ENCODE measurements around the gene CNGA1. TPM values are rescaled to one million over a fixed set of nuclear protein-coding genes. Genes with fewer than 3 reads are reported as not detected.

Gene CNGA1
- polyA plus RNA-seq, 3 donors from 2014 or later: not detected

DNA sequence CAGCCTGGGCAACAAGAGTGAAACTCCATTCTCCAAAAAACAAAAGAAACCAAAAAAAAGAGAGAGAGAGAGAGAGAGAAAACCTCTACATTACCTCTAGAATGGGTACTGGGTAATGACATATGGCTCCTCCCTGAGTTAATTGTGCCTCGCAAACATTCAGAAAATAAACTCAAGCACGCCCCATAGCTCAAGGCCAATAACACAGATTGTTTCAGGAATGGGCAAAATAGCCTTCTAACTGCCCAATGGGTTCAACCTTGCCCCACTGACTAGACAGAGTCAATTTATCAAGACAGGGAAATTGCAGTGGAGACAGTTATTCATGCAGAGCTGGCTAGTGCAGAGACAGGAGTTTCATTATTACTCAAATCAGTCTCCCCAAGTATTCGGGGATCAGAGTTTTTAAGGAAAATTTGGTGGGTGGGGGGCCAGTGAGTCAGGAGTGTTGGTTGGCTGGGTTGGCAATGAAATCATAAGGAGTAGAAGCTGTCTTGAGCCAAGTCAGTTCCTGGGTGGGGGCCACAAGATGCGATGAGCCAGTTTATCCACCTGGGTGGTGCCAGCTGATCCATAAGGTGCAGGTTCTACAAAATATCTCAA, 25.2 kb upstream of the CNGA1 start:
- H3K9me3 Mint-ChIP-seq: no peaks in the 10 kb centered on the region
- H3K27me3 Mint-ChIP-seq (ENCODE audit: low read depth in 3 of 3): peaks cover 6 to 26% (median 12%) of the 10 kb centered on the region in 3 donors
- DNase-seq: no peak
- no peak overlapping the region for H3K27ac Mint-ChIP-seq
- H3K36me3 Mint-ChIP-seq: peaks cover 0 to 4% (median 0%) of the 10 kb centered on the region in 3 donors
- H3K4me3 Mint-ChIP-seq: no peak overlapping the region
- peaks cover 39 to 42% of the 10 kb centered on the region in 2 donors for H3K4me1 Mint-ChIP-seq

DNA sequence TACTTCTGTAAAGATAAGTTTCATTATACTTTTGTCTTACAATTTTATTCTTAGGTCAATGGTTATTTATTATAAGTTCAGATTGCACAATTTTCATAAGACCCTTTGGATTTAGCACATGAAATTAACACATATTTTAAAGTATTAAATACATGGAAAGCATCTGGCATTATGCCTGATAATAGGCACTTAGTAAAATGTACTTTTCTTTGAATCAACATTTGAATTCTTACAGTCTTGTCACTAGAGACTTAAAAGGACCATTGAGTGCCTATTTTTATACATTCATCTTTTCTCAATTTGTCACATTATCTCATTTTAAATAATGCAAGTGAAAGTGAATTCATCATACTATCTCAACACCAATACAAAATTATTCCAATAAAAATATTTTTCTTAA, 23.1 kb upstream of the CNGA1 start:
- H3K9me3 Mint-ChIP-seq: no peaks in the 10 kb centered on the region
- no peak overlapping the region for H3K27ac Mint-ChIP-seq
- peaks cover 19 to 21% of the 10 kb centered on the region in 2 donors for H3K4me1 Mint-ChIP-seq
- H3K36me3 Mint-ChIP-seq: peaks cover 0 to 4% (median 0%) of the 10 kb centered on the region in 3 donors
- H3K4me3 Mint-ChIP-seq: no peak overlapping the region
- no peak for DNase-seq
- peaks cover 6 to 18% (median 12%) of the 10 kb centered on the region in 3 donors for H3K27me3 Mint-ChIP-seq (ENCODE audit: low read depth in 3 of 3)

DNA sequence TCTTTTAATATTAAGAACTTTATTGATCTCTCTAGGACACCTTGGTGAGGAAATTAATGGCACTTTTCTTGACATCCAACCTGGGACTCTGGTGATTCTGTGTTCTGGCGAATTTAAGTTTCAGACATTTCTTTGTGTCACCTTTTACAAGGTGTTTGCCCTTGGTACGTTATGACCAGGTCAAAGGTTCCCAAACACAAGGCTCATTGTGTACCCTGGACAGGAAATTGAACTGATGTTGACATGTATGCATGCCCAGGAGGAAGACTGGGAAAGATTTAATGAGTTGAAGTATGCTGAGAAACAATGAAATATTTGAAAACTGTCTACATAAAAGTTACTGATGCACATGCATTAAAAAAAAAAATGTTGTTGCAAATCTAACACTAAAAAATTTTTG, 22.2 kb upstream of the CNGA1 start:
- Mint-ChIP-seq H3K9me3 (no peaks in the 10 kb centered on the region), H3K4me1 (peaks cover 13 to 17% of the 10 kb centered on the region in 2 donors), H3K27ac (no peak overlapping the region), H3K36me3 (peaks cover 0 to 4% (median 0%) of the 10 kb centered on the region in 3 donors), H3K4me3 (no peak overlapping the region), H3K27me3 (ENCODE audit: low read depth in 3 of 3) (peaks cover 6 to 15% (median 14%) of the 10 kb centered on the region in 3 donors)
- no peak for DNase-seq

DNA sequence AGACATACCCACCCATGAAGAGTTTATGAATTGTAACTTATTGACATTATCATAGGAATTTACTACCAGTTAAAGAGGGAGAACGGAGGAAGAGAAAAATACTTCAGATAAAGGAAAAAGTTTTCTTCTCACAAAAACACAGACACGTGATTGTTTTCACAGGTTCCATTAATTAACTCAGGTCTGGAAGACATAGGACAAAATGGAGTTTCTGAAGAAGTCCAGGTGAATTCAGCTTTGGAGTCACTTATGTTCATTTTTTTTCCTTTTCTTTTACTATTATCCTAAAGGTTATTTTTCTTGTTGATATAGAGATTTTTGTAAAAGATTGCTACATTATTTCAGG, 20.6 kb upstream of the CNGA1 start:
- no peak overlapping the region for H3K27ac Mint-ChIP-seq
- peaks cover 5 to 9% (median 9%) of the 10 kb centered on the region in 3 donors for H3K27me3 Mint-ChIP-seq (ENCODE audit: low read depth in 3 of 3)
- peaks cover 3 to 6% of the 10 kb centered on the region in 2 donors for H3K4me1 Mint-ChIP-seq
- no peak for DNase-seq
- no peaks in the 10 kb centered on the region for H3K9me3 Mint-ChIP-seq
- H3K36me3 Mint-ChIP-seq: peaks cover 0 to 4% (median 0%) of the 10 kb centered on the region in 3 donors
- H3K4me3 Mint-ChIP-seq: no peak overlapping the region

DNA sequence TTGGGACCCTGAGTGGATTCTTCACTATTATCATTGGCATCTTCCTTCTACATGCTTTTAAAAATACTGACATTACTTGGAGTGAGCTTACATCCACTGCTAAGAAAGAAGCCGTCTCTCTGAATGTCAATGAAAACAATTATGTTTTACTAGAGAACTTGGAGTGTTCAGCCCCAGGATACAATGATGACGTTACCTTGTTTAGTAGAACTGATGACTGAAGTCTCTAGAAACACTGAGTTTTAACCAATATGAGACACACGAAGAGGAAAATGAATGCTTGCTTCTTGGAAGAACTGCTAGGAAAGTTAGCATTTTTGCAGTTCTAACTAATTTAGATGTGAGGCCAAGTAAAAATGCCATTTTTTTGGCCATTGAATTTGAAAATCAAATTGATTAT, 19.5 kb upstream of the CNGA1 start:
- Mint-ChIP-seq H3K9me3 (no peaks in the 10 kb centered on the region), H3K4me1 (peaks cover 3 to 6% of the 10 kb centered on the region in 2 donors), H3K27ac (no peak overlapping the region), H3K27me3 (ENCODE audit: low read depth in 3 of 3) (peaks cover 2 to 5% (median 4%) of the 10 kb centered on the region in 3 donors), H3K36me3 (peaks cover 0 to 4% (median 0%) of the 10 kb centered on the region in 3 donors), H3K4me3 (no peak overlapping the region)
- no peak for DNase-seq

DNA sequence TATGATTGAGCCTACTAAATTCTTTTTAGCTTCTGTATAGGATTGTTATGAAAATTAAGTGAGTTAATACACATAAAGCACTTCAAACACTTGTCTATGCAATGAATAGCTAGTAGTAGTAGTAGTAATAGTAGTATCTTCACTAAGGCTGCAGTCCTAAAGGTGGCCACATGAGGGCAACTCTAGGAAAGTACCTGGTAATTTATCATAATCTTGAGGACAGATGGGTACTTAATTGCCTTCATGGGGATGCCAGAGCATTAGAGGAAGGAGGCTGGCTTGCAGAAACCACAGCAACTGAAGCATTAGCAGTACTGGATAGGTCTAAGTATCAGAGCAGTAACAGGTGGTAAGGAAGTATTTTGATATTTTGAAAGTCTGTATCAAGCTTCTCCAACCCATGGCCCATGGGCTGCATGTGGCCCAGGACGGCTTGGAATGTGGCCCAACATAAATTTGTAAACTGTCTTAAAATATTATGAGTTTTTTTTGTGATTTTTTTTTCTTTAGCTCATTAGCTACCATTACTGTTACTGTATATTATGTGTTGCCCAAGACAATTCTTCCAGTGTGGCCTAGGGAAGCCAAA, 17.4 kb upstream of the CNGA1 start:
- peak overlapping the region in 1 of 6 donors; percentile 80 for H3K27ac Mint-ChIP-seq
- H3K36me3 Mint-ChIP-seq: peaks cover 0 to 4% (median 0%) of the 10 kb centered on the region in 3 donors
- H3K4me1 Mint-ChIP-seq: peaks cover 3 to 6% of the 10 kb centered on the region in 2 donors
- H3K4me3 Mint-ChIP-seq: no peak overlapping the region
- DNase-seq: peak; percentile 51 to 62 (median 51)
- H3K9me3 Mint-ChIP-seq: no peaks in the 10 kb centered on the region
- peaks cover 2 to 4% (median 2%) of the 10 kb centered on the region in 3 donors for H3K27me3 Mint-ChIP-seq (ENCODE audit: low read depth in 3 of 3)

DNA sequence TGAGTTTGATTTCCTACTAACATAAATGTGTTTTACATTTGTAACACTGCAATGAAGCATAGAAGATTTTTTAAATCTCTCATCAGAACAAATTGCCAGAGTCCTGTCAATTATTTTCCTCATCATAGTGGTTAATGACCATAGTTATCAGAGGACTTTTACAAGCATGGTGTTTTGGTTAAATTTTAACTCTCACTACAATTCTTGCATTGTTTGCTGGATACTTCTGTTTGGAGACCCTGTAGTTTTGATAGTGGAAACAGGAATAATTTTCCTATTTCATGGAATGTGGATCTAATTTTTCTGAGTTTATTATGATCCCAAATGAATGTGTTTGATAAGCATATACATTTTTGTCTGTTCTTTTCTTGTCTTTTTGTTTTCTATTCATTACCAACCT, 16.9 kb upstream of the CNGA1 start:
- Mint-ChIP-seq H3K36me3 (peaks cover 0 to 4% (median 0%) of the 10 kb centered on the region in 3 donors), H3K4me1 (peaks cover 3 to 6% of the 10 kb centered on the region in 2 donors), H3K9me3 (no peaks in the 10 kb centered on the region), H3K4me3 (no peak overlapping the region), H3K27ac (no peak overlapping the region), H3K27me3 (ENCODE audit: low read depth in 3 of 3) (peaks cover 0 to 2% (median 2%) of the 10 kb centered on the region in 3 donors)
- no peak for DNase-seq

DNA sequence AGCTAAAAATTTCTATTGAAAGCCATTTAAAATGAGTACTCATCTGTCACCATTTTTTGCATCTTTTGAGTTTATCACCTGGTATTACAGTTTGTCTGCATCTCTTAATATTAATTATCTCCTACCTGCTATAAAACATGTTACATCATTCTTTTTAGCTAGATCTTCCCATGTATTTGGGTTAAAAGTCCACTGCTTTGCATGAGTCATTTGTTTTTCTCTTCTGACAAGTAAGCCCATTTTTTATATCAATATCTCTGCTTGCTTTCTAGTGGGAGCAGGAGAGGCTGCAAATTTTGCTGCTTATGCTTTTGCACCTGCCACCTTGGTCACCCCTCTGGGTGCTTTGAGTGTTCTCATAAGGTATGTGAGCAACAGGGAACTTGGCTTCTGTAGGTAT, 16.2 kb upstream of the CNGA1 start:
- H3K27ac Mint-ChIP-seq: no peak overlapping the region

DNA sequence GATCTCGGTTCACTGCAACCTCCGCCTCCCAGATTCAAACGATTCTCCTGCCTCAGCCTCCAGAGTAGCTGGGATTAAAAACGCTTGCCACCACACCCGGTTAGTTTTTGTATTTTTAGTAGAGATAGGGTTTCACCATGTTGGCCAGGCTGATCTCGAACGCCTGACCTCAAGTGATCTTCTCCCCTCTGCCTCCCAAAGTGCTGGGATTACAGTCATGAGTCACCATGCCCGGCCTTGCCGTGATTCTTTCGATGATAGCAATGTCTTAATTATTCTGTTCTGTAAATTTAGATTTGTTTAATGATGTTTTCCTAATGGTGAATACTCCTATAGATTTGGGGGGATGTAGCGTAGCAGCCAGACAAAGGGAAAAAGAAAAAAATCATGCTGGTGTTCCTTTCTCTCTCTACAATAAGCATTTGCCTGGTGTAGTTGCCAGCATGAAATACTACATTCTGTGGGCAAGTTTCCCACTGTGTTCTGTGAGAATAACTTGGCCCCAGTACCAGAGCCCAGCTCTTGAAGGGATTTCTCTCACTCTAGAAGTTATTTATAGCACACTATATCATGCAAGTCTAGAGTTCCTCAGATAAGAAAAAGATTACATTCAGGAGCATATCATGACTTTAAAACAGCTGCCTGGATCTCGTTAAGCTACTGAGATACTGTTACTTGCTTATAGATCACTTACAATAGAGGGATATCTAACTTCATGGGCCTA, 15.5 kb upstream of the CNGA1 start:
- Mint-ChIP-seq H3K27ac (no peak overlapping the region), H3K9me3 (no peaks in the 10 kb centered on the region), H3K4me3 (no peak overlapping the region), H3K27me3 (ENCODE audit: low read depth in 3 of 3) (peaks cover 2 to 3% (median 2%) of the 10 kb centered on the region in 3 donors), H3K4me1 (peaks cover 3 to 6% of the 10 kb centered on the region in 2 donors), H3K36me3 (peaks cover 0 to 2% (median 0%) of the 10 kb centered on the region in 3 donors)
- no peak for DNase-seq

More for the DNA sequence above, 16.2 kb upstream of the CNGA1 start:
- Mint-ChIP-seq H3K36me3 (peaks cover 0 to 4% (median 0%) of the 10 kb centered on the region in 3 donors), H3K4me1 (peaks cover 3 to 6% of the 10 kb centered on the region in 2 donors), H3K9me3 (no peaks in the 10 kb centered on the region), H3K27me3 (ENCODE audit: low read depth in 3 of 3) (peaks cover 0 to 3% (median 2%) of the 10 kb centered on the region in 3 donors), H3K4me3 (no peak overlapping the region)
- no peak for DNase-seq

DNA sequence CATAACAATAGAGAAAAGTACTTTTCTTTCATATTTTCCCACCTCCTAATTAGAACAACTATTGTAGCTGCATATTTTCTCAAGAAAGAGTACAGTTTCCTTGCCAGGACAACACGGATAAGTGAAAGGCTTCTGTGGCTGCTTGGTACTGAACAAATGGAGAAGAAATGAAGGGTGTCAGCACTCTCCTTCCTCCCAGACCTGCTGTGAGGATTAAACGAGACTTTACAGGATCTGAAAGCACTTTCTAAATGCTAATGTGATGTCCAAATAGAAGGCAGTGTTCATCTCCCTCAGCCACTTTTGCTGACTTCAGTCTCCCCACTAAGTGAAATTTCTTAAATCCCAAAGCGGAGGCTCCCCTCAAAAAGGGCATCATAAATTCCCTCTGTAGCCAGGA, 14.0 kb upstream of the CNGA1 start:
- Mint-ChIP-seq H3K27me3 (ENCODE audit: low read depth in 3 of 3) (peaks cover 2 to 8% (median 4%) of the 10 kb centered on the region in 3 donors), H3K4me1 (peaks cover 3 to 6% of the 10 kb centered on the region in 2 donors), H3K36me3 (no peaks in the 10 kb centered on the region), H3K27ac (no peak overlapping the region), H3K4me3 (no peak overlapping the region), H3K9me3 (no peaks in the 10 kb centered on the region)
- DNase-seq: no peak

DNA sequence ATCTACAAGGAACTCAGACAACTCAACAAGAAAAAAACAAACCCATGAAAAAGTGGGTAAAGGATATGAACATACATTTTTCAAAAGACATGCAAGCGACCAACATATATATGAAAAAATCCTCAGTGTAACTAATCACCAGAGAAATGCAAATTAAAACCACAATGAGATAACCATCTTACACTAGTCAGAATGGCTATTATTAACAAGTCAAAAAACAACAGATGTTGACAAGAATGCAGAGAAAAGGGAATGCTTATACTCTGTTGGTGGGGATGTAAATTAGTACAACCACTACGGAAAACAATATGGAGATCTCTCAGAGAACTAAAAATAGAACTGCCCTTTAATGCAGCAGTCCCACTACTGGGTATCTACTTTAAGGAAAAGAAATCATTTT, 12.2 kb upstream of the CNGA1 start:
- H3K4me1 Mint-ChIP-seq: peaks cover under 1 to 2% of the 10 kb centered on the region in 2 donors
- peaks cover 2 to 8% (median 3%) of the 10 kb centered on the region in 3 donors for H3K27me3 Mint-ChIP-seq (ENCODE audit: low read depth in 3 of 3)
- DNase-seq: no peak
- H3K27ac Mint-ChIP-seq: no peak overlapping the region
- no peaks in the 10 kb centered on the region for H3K9me3 Mint-ChIP-seq
- no peak overlapping the region for H3K4me3 Mint-ChIP-seq
- peaks cover 0 to 4% (median 0%) of the 10 kb centered on the region in 3 donors for H3K36me3 Mint-ChIP-seq

DNA sequence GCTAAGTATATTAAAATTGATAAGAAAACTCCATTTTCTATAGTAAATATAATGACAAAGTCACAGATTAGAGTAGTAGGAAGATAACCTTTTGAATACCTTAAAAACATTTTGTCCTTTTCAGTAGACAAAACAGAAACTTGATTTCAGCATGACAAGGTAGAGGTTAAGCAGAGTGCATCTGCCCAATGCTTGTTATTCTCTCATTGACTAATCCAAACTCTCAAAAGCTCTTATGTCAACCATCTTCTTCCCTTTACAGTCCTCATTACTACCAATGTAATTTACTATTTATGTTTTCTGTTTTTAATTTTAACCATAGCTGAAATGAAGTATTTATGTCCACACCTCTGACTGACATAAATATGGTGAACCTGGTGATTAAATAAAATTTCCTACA, 11.2 kb upstream of the CNGA1 start:
- DNase-seq: no peak
- H3K27ac Mint-ChIP-seq: no peak overlapping the region
- H3K9me3 Mint-ChIP-seq: no peaks in the 10 kb centered on the region

DNA sequence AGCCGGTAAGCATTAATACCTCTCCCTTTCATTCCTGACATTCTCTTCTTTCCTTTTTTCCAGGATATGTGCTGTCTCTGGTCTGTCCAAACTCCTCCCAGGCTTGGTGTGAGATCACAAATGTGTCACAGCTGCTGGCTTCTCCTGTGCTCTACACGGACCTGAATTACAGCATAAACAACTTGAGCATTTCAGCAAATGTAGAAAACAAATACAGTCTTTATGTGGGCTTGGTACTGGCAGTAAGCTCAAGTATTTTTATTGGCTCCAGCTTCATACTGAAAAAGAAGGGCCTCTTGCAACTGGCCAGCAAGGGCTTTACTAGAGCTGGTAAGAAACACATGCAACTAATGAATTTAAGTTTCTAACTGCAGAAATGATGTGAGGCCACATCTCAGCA, 8.5 kb upstream of the CNGA1 start:
- Mint-ChIP-seq H3K27ac (no peak overlapping the region), H3K4me1 (no peaks in the 10 kb centered on the region), H3K36me3 (peaks cover 0 to 4% (median 3%) of the 10 kb centered on the region in 3 donors), H3K27me3 (ENCODE audit: low read depth in 3 of 3) (peaks cover 2 to 8% (median 3%) of the 10 kb centered on the region in 3 donors), H3K4me3 (no peak overlapping the region), H3K9me3 (no peaks in the 10 kb centered on the region)
- no peak for DNase-seq

More for the DNA sequence above, 11.2 kb upstream of the CNGA1 start:
- Mint-ChIP-seq H3K4me3 (no peak overlapping the region), H3K4me1 (no peaks in the 10 kb centered on the region), H3K27me3 (ENCODE audit: low read depth in 3 of 3) (peaks cover 2 to 8% (median 3%) of the 10 kb centered on the region in 3 donors), H3K36me3 (peaks cover 0 to 4% (median 3%) of the 10 kb centered on the region in 3 donors)

DNA sequence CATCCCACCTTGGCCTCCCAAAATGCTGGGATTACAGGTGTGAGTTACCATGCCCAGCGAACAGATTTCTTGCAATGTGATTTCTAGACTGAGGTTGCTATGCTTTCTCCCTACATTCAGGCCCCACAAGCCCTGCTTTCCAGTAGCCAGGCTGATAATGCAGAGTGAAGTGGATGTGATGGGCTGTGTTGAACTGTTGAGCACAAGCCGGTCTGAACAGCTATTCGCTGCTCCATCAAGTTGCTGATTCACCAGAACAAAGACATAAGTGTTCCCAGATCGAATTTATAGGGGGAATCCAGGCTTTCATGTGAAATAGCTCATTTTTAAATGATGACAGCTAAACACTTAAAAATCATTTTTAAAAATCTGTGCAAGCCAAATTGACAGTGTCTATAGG, 8.0 kb upstream of the CNGA1 start:
- H3K4me3 Mint-ChIP-seq: no peak overlapping the region
- H3K27ac Mint-ChIP-seq: no peak overlapping the region
- DNase-seq: no peak
- H3K9me3 Mint-ChIP-seq: no peaks in the 10 kb centered on the region
- peaks cover 0 to 4% (median 3%) of the 10 kb centered on the region in 3 donors for H3K36me3 Mint-ChIP-seq
- H3K4me1 Mint-ChIP-seq: no peaks in the 10 kb centered on the region
- peaks cover 3 to 8% (median 4%) of the 10 kb centered on the region in 3 donors for H3K27me3 Mint-ChIP-seq (ENCODE audit: low read depth in 3 of 3)

All from immature natural killer cell (primary cell).